ENCODE measurements around the gene KIR2DL1. TPM values are rescaled to one million over a fixed set of nuclear protein-coding genes. Genes with fewer than 3 reads are reported as not detected.
"Not testable (repeated sequence)": the region's sequence is repeated elsewhere in the genome, so short reads cannot be mapped to it uniquely, and the experiment has no call there.

KIR2DL1 gene
- total RNA-seq, result not detected

- intact Hi-C loops (cut with DNase I; ENCODE audit: low total_unique reads); H3K4me3 ChIP-seq (ENCODE audit: low read depth, poor library complexity, severe bottlenecking): not testable (repeated sequence)
- WGBS, 2 donors, result 94% methylated on average over 15 of the region's 15 CpGs
- DNase-seq (ENCODE audit: low spot score in 2 of 2), result peak in 1 of 2 donors; percentile 70
Measured at GRCh38 chr19:54769646-54770045, at the start of gene KIR2DL1. Gene KIR2DL1 (plus strand): TSS chr19:54769793. CDS start chr19:54769851, 58 bp downstream.

- TF ChIP-seq POLR2A (IDR thresholded peaks at IDR 0.05) (no peak), CTCF (IDR thresholded peaks at IDR 0.05) (no peak)
- H3K4me3 ChIP-seq (ENCODE audit: low read depth, poor library complexity, severe bottlenecking), result no peak within 1 kb of the TSS
- no peak for DNase-seq (ENCODE audit: low spot score in 2 of 2)
- WGBS, 2 donors, result 85 to 87% methylated on average over 9 of the region's 9 CpGs
- intact Hi-C loops (cut with DNase I; ENCODE audit: low total_unique reads), result no loop called here
Measured at GRCh38 chr19:54724142-54724541, 45.5 kb upstream of the KIR2DL1 start, which contains the start of gene KIR3DL3. Gene KIR3DL3 (plus strand): TSS chr19:54724442. CDS start chr19:54724497, 55 bp downstream.

GRCh38 chr19:54724644-54725043, 44.9 kb upstream of the KIR2DL1 start:
- H3K4me3 ChIP-seq (ENCODE audit: low read depth, poor library complexity, severe bottlenecking), result no peak overlapping the region

GRCh38 chr19:54725321-54725720, 44.3 kb upstream of the KIR2DL1 start:
- no peak for TF ChIP-seq CTCF (IDR thresholded peaks at IDR 0.05)
- no peak for TF ChIP-seq POLR2A (IDR thresholded peaks at IDR 0.05)
- no peak overlapping the region for H3K4me3 ChIP-seq (ENCODE audit: low read depth, poor library complexity, severe bottlenecking)
- intact Hi-C loops (cut with DNase I; ENCODE audit: low total_unique reads), result no loop called here
- WGBS, 2 donors, result 76 to 86% methylated on average over 7 of the region's 7 CpGs
- peak in 1 of 2 donors; percentile 69 for DNase-seq (ENCODE audit: low spot score in 2 of 2)

More at GRCh38 chr19:54724644-54725043, 44.9 kb upstream of the KIR2DL1 start:
- TF ChIP-seq POLR2A (IDR thresholded peaks at IDR 0.05), result no peak
- no peak for TF ChIP-seq CTCF (IDR thresholded peaks at IDR 0.05)
- peak in 1 of 2 donors; percentile 14 for DNase-seq (ENCODE audit: low spot score in 2 of 2)
- 65 to 85% methylated on average over 3 of the region's 3 CpGs for WGBS, 2 donors
- intact Hi-C loops (cut with DNase I; ENCODE audit: low total_unique reads), result no loop called here

- no peak overlapping the region for H3K4me3 ChIP-seq (ENCODE audit: low read depth, poor library complexity, severe bottlenecking)
- 76 to 86% methylated on average over 10 of the region's 10 CpGs for WGBS, 2 donors
- peak in 1 of 2 donors; percentile 42 for DNase-seq (ENCODE audit: low spot score in 2 of 2)
- TF ChIP-seq CTCF (IDR thresholded peaks at IDR 0.05) (no peak), POLR2A (IDR thresholded peaks at IDR 0.05) (no peak)
- intact Hi-C loops (cut with DNase I; ENCODE audit: low total_unique reads), result no loop called here
Measured at GRCh38 chr19:54727562-54727961, 42.0 kb upstream of the KIR2DL1 start.

GRCh38 chr19:54728167-54728566, 41.4 kb upstream of the KIR2DL1 start:
- intact Hi-C loops (cut with DNase I; ENCODE audit: low total_unique reads), result no loop called here
- peak in 1 of 2 donors; percentile 58 for DNase-seq (ENCODE audit: low spot score in 2 of 2)
- TF ChIP-seq POLR2A (IDR thresholded peaks at IDR 0.05) (no peak), CTCF (IDR thresholded peaks at IDR 0.05) (no peak)
- 61 to 70% methylated on average over 3 of the region's 3 CpGs for WGBS, 2 donors
- H3K4me3 ChIP-seq (ENCODE audit: low read depth, poor library complexity, severe bottlenecking), result no peak overlapping the region
